ENCODE data around the gene SCUBE3. TPM values are rescaled to one million over a fixed set of nuclear protein-coding genes. Genes with fewer than 3 reads are reported as not detected.

The SCUBE3 gene
- polyA plus RNA-seq, 1 donor from 2014 or later, result 7.3 TPM

DNA sequence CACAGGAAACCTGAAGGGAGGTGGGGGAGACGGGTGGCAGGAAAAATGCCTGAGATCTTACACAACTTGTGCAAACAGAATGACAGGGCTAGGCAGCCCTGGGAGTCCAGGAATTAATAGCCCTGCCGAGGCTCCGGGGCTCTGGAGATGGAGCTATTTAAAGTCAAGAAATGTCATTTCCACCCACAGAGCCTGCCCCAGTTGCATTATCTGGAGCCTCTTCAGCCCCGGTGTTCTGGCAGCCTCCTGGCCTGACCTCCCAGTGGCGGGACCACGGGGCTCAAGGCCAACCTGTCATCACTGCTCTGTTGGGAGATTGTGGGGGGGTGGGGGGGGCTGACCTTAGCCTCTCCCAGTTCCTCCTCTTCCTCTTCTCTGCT, 28.5 kb upstream of the SCUBE3 start:
- H3K79me2 ChIP-seq (replicated peaks; ENCODE audit: insufficient read depth, low read length), result no peaks in the 10 kb centered on the region
- no peaks in the 10 kb centered on the region for H3K9me3 ChIP-seq (ENCODE audit: low read length)
- H3K9ac ChIP-seq (ENCODE audit: low read length), result no peak overlapping the region
- no peaks in the 10 kb centered on the region for H3K27me3 ChIP-seq (ENCODE audit: insufficient read depth, low read depth, low read length)
- no peak overlapping the region for H2AFZ ChIP-seq (ENCODE audit: low read depth, low read length)
- no peak overlapping the region for H3K4me3 ChIP-seq (ENCODE audit: low read length)
- no peaks in the 10 kb centered on the region for H4K20me1 ChIP-seq (ENCODE audit: insufficient read depth)
- H3F3A ChIP-seq (ENCODE audit: insufficient read depth, low read length, poor library complexity, severe bottlenecking), result no peaks in the 10 kb centered on the region
- TF ChIP-seq MXI1 (conservative IDR thresholded peaks at IDR 0.05; ENCODE audit: poor library complexity, severe bottlenecking) (no peak), EZH2 (IDR thresholded peaks at IDR 0.05; ENCODE audit: borderline replicate concordance, insufficient read depth, low read length, poor library complexity, severe bottlenecking) (no peak), EP300 (conservative IDR thresholded peaks at IDR 0.05; ENCODE audit: poor library complexity, severe bottlenecking) (no peak), POLR2AphosphoS5 (IDR thresholded peaks at IDR 0.05) (no peak), SMC3 (conservative IDR thresholded peaks at IDR 0.05; ENCODE audit: poor library complexity) (no peak), RAD21 (conservative IDR thresholded peaks at IDR 0.05) (no peak), TAF1 (IDR thresholded peaks at IDR 0.05; ENCODE audit: low read depth) (no peak)
- TF ChIP-seq, protein P1, sequence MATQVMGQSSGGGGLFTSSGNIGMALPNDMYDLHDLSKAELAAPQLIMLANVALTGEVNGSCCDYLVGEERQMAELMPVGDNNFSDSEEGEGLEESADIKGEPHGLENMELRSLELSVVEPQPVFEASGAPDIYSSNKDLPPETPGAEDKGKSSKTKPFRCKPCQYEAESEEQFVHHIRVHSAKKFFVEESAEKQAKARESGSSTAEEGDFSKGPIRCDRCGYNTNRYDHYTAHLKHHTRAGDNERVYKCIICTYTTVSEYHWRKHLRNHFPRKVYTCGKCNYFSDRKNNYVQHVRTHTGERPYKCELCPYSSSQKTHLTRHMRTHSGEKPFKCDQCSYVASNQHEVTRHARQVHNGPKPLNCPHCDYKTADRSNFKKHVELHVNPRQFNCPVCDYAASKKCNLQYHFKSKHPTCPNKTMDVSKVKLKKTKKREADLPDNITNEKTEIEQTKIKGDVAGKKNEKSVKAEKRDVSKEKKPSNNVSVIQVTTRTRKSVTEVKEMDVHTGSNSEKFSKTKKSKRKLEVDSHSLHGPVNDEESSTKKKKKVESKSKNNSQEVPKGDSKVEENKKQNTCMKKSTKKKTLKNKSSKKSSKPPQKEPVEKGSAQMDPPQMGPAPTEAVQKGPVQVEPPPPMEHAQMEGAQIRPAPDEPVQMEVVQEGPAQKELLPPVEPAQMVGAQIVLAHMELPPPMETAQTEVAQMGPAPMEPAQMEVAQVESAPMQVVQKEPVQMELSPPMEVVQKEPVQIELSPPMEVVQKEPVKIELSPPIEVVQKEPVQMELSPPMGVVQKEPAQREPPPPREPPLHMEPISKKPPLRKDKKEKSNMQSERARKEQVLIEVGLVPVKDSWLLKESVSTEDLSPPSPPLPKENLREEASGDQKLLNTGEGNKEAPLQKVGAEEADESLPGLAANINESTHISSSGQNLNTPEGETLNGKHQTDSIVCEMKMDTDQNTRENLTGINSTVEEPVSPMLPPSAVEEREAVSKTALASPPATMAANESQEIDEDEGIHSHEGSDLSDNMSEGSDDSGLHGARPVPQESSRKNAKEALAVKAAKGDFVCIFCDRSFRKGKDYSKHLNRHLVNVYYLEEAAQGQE (IDR thresholded peaks at IDR 0.05; ENCODE audit: borderline replicate concordance), result no peak
- TF ChIP-seq, protein P2, sequence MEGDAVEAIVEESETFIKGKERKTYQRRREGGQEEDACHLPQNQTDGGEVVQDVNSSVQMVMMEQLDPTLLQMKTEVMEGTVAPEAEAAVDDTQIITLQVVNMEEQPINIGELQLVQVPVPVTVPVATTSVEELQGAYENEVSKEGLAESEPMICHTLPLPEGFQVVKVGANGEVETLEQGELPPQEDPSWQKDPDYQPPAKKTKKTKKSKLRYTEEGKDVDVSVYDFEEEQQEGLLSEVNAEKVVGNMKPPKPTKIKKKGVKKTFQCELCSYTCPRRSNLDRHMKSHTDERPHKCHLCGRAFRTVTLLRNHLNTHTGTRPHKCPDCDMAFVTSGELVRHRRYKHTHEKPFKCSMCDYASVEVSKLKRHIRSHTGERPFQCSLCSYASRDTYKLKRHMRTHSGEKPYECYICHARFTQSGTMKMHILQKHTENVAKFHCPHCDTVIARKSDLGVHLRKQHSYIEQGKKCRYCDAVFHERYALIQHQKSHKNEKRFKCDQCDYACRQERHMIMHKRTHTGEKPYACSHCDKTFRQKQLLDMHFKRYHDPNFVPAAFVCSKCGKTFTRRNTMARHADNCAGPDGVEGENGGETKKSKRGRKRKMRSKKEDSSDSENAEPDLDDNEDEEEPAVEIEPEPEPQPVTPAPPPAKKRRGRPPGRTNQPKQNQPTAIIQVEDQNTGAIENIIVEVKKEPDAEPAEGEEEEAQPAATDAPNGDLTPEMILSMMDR (IDR thresholded peaks at IDR 0.05; ENCODE audit: poor library complexity, severe bottlenecking), result no peak
- no peaks in the 10 kb centered on the region for H3K36me3 ChIP-seq (ENCODE audit: insufficient read depth, low read length)
- H3K4me2 ChIP-seq (ENCODE audit: low read length), result no peak overlapping the region
- H3K9me2 ChIP-seq (ENCODE audit: insufficient read depth, low read length), result no peaks in the 10 kb centered on the region
- H3K27ac ChIP-seq (ENCODE audit: low read length), result no peak overlapping the region

DNA sequence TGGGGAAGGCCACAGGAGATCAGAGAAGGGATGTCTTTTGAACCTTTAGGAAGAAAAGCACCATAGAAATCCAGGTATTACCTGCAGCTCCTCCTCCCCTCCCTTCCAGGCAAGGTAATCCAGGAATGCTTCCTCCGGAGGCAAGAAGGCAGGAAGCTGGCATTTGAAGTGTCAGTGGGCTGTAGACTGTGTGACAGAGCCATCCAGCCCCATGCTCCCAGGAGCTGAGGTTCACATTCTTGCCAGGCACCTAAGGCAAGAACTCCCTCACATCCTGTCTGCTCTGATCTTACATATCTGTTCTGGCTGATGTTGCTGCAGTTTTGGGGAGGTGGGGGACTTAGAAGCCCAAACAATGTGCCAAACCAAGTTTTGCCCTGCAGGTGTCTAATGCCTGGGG, 27.8 kb upstream of the SCUBE3 start:
- Histone ChIP-seq H3K79me2 (replicated peaks; ENCODE audit: insufficient read depth, low read length) (no peaks in the 10 kb centered on the region), H2AFZ (ENCODE audit: low read depth, low read length) (no peak overlapping the region), H3K27me3 (ENCODE audit: insufficient read depth, low read depth, low read length) (no peaks in the 10 kb centered on the region), H3K9me2 (ENCODE audit: insufficient read depth, low read length) (no peaks in the 10 kb centered on the region), H4K20me1 (ENCODE audit: insufficient read depth) (no peaks in the 10 kb centered on the region), H3K4me2 (ENCODE audit: low read length) (no peak overlapping the region), H3F3A (ENCODE audit: insufficient read depth, low read length, poor library complexity, severe bottlenecking) (no peaks in the 10 kb centered on the region), H3K36me3 (ENCODE audit: insufficient read depth, low read length) (no peaks in the 10 kb centered on the region), H3K4me3 (ENCODE audit: low read length) (no peak overlapping the region), H3K27ac (ENCODE audit: low read length) (no peak overlapping the region), H3K9ac (ENCODE audit: low read length) (no peak overlapping the region), H3K9me3 (ENCODE audit: low read length) (no peaks in the 10 kb centered on the region)
- TF ChIP-seq POLR2AphosphoS5 (IDR thresholded peaks at IDR 0.05), result no peak
- TF ChIP-seq RAD21 (conservative IDR thresholded peaks at IDR 0.05), result no peak
- no peak for TF ChIP-seq MXI1 (conservative IDR thresholded peaks at IDR 0.05; ENCODE audit: poor library complexity, severe bottlenecking)
- no peak for TF ChIP-seq TAF1 (IDR thresholded peaks at IDR 0.05; ENCODE audit: low read depth)
- TF ChIP-seq SMC3 (conservative IDR thresholded peaks at IDR 0.05; ENCODE audit: poor library complexity), result no peak
- TF ChIP-seq, protein P1 (IDR thresholded peaks at IDR 0.05; ENCODE audit: borderline replicate concordance), result no peak
- no peak for TF ChIP-seq EP300 (conservative IDR thresholded peaks at IDR 0.05; ENCODE audit: poor library complexity, severe bottlenecking)
- TF ChIP-seq, protein P2 (IDR thresholded peaks at IDR 0.05; ENCODE audit: poor library complexity, severe bottlenecking), result no peak
- no peak for TF ChIP-seq EZH2 (IDR thresholded peaks at IDR 0.05; ENCODE audit: borderline replicate concordance, insufficient read depth, low read length, poor library complexity, severe bottlenecking)
